Kidney tubule cell (primary cell): ENCODE data around the gene RABEPK.
"Not testable (repeated sequence)": the region's sequence is repeated elsewhere in the genome, so short reads cannot be mapped to it uniquely, and the experiment has no call there.

Experiments
- DNase-seq: peaks from one replicate; pipeline ENCODE4 v3.0.0-alpha.2; 2018; ENCODE audit warnings: low spot score

Gene RABEPK

GRCh38 chr9:125195591-125195990 lies 4.8 kb upstream of the RABEPK start:
- DNase-seq, result not testable (repeated sequence)

- DNase-seq, result no peak
These were observed 2.7 kb downstream of the RABEPK start for GRCh38 chr9:125202846-125203618.

DNA sequence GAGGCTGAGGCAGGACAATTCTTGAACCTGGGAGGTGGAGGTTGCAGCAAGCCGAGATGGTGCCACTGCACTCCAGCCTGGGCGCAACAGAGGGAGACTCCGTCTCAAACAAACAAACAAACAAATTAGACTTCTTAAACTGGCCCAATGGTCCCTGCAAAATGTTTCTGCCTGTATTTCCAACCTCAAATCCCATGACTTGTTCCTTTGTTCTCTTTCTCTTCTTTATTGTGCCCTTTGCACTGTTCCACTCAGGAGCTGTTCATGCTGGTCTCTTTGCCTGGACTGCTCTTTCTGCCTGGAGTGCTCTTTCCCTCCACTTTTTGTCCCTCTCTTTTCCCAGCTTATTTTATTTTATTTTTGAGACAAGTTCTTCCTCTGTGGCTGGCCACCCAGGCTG lies 4.1 kb downstream of the RABEPK start:
- no peak for DNase-seq

DNA sequence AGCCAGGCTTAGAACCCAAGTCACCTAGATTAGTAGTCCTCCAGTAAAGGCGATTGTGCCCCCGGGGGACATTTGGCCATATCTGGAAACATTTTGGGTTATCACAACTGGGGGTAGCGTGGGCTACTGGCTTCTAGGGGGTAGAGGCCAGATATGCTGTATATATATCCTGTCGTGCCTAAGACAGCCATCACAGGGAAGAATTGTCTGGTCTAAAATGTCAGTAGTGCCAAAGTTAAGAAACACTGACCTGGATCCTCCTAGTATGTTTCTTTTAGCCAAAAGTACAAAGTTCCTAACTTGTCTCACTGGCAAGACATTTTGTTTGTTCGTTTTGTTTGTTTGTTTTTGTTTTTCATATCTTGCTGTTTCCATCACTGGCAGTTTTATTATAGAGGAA lies 13.8 kb downstream of the RABEPK start:
- DNase-seq, result no peak

DNA sequence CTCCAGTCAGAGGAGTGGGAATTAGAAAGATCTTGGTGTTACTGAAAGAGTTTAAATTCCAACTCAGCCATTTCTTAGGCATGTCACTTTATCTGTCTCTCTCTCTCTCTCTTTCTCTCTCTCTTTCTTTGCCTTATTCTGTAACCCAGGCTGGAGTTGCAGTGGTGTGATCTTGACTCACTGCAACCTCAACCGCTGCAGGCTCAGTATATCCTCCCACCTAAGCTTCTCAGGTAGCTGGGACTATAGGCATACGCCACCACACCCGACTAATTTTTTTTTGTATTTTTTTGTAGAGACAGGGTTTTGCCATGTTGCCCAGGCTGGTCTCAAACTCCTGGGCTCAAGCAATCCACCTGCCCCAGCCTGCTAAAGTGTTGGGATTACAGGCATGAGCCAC lies 18.3 kb downstream of the RABEPK start:
- no peak for DNase-seq

DNA sequence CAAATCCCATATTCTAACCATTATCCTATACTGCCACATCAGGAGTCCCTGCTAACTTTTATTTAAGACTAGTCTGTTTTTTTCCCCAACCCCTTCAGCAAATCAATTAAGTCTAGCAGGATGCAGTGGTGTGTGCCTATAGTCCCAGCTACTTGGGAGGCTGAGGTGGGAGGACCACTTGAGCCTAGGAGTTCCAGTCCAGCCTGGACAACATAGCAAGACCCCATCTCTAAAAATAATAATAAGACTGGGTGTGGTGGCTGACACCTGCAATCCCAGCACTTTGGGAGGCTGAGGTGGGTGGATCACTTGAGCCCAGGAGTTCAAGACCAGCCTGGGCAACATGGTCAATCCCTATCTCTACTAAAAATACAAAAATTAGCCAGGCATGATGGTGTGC lies 24.5 kb downstream of the RABEPK start:
- DNase-seq, result not testable (repeated sequence)

DNA sequence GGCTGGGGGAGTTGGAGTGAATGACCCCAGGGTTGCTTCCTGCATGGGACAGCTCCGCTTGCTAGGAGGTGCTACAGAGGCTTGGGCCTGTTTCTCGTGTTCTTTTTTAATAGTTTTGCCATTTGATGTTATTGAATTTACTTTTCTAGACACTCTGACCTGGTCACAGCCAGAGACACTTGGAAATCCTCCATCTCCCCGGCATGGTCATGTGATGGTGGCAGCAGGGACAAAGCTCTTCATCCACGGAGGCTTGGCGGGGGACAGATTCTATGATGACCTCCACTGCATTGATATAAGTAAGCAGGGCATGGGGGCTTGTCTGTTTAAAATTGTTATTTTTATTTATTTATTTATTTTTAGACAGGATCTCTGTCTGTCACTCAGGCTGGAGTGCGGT lies 27.4 kb downstream of the RABEPK start:
- DNase-seq, result no peak

DNA sequence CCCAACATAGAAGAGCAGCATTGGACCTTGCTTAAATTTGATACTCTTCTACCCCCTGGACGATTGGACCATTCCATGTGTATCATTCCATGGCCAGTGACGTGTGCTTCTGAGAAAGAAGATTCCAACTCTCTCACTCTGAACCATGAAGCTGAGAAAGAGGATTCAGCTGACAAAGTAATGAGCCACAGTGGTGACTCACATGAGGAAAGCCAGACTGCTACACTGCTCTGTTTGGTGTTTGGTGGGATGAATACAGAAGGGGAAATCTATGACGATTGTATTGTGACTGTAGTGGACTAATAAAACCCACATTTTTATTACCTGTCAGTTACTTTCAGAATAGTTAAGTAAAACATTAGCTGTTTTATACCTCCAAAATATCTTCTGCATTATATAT lies 33.3 kb downstream of the RABEPK start:
- DNase-seq, result peak; percentile 95

DNA sequence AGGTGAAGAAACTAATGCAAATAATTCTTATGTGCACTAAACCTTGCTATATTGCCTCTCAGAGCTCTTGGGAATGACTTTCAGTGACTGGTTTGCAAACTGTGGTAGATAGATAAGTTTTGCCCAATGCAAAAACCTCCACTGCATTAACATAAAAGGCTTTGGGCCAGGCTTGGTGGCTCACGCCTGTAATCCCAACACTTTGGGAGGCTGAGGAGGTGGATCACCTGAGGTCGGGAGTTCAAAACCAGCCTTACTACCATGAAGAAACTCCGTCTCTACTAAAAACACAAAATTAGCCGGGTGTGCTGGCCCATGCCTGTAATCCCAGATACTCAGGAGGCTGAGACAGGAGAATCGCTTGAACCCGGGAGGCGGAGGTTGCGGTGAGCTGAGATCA lies 33.8 kb downstream of the RABEPK start:
- DNase-seq, result not testable (repeated sequence)

GRCh38 chr9:125235804-125236519 lies 35.6 kb downstream of the RABEPK start:
- no peak for DNase-seq

GRCh38 chr9:125236520-125237159 lies 36.3 kb downstream of the RABEPK start:
- not testable (repeated sequence) for DNase-seq

DNA sequence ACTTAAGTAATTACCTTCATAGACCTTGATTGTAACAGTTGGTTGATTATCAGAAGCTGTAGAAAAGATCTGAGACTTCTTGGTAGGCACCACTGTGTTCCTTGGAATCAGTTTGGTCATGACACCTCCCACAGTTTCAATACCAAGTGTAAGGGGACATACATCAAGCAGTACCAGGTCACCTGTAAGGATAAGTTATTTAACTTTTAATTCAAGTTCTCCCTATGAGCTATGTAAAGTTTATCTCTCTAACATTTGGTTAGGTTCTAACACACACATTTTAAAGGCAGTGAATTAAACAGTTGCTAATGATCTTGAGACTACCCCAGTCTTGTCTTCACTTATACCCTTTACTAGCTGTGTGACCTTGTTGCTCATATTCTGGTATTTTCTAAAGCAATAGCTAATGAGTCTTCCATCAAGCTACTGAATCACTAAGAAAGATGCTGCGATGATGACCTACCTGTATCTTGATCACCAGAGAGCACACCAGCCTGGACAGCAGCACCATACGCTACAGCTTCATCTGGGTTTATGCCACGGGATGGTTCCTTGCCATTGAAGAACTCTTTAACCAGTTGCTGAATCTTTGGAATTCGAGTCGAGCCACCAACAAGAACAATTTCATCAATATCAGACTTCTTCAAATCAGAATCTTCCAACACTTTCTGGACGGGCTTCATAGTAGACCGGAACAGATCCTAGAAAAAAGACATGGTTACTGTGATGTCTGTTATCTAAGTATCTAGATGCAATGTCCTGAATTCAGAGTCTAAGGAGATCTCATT lies 38.0 kb downstream of the RABEPK start:
- no peak for DNase-seq

DNA sequence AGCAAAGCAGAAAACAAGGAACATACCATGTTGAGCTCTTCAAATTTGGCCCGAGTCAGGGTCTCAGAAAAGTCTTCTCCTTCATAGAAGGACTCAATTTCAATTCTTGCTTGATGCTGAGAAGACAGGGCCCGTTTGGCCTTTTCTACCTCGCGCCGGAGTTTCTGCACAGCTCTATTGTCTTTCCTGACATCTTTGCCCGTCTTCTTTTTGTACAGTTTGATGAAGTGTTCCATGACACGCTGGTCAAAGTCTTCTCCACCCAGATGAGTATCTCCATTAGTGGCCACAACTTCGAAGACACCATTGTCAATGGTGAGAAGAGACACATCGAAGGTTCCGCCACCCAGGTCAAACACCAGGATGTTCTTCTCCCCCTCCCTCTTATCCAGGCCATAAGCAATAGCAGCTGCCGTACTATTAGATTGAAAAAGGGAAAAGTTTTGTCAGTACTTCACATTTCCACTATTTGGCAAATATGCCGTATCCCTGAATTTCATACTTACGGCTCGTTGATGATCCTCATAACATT lies 38.6 kb downstream of the RABEPK start:
- no peak for DNase-seq

GRCh38 chr9:125239631-125240597 lies 39.6 kb downstream of the RABEPK start:
- DNase-seq, result no peak

GRCh38 chr9:125240649-125240999 lies 40.3 kb downstream of the RABEPK start:
- peak; percentile 50 for DNase-seq

- peak; percentile 100 for DNase-seq
These were observed 40.9 kb downstream of the RABEPK start, which contains the start of gene HSPA5 for GRCh38 chr9:125241000-125241862. HSPA5 (minus strand) TSS chr9:125241343; CDS start chr9:125241126, 217 bp downstream.

DNA sequence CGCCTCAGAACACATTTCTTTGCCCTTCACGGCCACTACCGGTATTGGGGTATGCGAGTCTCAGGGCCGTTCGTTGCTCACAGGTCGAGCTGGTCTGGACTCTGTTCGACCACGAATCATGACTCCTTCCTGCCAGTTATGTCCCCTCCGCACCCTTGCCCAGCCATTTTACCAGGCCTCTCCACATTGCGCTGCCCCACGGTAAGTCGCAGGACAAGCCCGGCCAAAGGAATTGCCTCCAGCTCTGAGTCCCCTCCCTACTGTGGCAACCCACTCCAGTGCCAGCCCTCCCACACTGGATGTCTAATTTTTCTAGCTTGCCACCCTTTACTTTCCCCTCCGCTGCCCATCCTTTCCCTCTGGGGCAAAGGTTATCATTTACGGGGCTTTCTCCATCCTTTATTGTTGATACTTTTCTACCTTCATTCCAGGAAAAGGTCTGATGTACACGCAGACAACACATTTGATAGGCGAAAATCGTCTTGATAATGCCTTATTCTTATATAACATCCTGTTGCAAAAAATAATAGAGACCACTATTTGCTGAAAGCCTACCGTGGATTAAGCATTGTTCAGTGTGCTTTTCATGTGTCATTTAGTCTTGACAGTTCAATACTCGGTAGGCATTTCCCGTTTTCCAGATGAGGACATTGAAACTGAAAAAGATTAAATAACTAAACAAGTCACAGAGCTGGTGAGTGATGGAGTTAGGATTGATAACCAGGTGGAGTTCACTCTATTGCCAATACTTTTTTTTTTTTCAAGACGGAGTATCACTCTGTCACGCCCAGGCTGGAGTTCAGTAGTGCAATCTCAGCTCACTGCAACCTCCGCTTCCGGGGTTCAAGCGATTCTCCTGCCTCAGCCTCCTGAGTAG lies 41.8 kb downstream of the RABEPK start:
- DNase-seq, result no peak

DNA sequence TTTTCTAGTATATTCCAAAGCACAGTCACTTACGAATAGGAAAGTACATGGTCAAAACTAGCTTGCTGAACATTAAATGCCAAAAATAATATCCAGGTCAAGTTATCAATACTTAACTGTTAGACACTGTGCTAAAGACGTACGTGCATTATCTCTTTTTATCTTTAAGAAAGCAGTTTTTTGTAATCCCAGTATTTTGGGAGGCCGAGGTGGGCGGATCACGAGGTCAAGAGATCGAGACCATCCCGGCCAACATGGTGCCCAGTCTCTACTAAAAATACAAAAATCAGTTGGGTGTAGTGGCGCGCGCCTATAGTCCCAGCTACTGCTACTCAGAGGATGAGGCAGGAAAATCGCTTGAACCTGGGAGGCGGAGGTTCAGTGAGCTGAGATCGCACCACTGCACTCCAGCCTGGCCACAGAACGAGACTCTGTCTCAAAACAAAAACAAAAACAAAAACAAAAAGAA lies 43.5 kb downstream of the RABEPK start:
- no peak for DNase-seq

GRCh38 chr9:125246261-125246667 lies 45.9 kb downstream of the RABEPK start:
- no peak for DNase-seq
